Hepatocyte (in vitro differentiated cells): Measurements from ENCODE around the gene PTPRE. TPM values are rescaled to one million over a fixed set of nuclear protein-coding genes. Genes with fewer than 3 reads are reported as not detected.

Source experiments
- DNase-seq: peaks from one replicate; pipeline ENCODE4 v3.0.0-alpha.2; 2016; ENCODE audit warnings: low spot score
- H2AFZ ChIP-seq: fragments of 200-600 bp; sonication (generic); 2 replicates; pipeline ENCODE4 v1.6.0; 2016; ENCODE audit warnings: antibody characterized with exemption, mild to moderate bottlenecking
- H3K27ac ChIP-seq: fragments of 200-600 bp; sonication (generic); 2 replicates; pipeline ENCODE4 v1.5.1; 2016; ENCODE audit warnings: mild to moderate bottlenecking
- H3K27me3 ChIP-seq: fragments of 200-600 bp; sonication (generic); 2 replicates; pipeline ENCODE4 v1.6.1; 2016
- H3K36me3 ChIP-seq: fragments of 200-600 bp; sonication (generic); replicated peaks from 2 replicates; pipeline ENCODE4 v1.5.1; 2016; ENCODE audit warnings: low read depth; ENCODE audit not compliant: insufficient read depth
- H3K4me1 ChIP-seq: fragments of 200-600 bp; sonication (generic); 2 replicates; pipeline ENCODE4 v1.5.1; 2016; ENCODE audit warnings: mild to moderate bottlenecking, moderate library complexity; ENCODE audit not compliant: insufficient read depth
- H3K4me2 ChIP-seq: fragments of 200-600 bp; sonication (generic); 2 replicates; pipeline ENCODE4 v1.6.0; 2016
- H3K4me3 ChIP-seq: fragments of 200-600 bp; sonication (generic); 2 replicates; pipeline ENCODE4 v1.5.1; 2016; ENCODE audit warnings: mild to moderate bottlenecking
- H3K79me2 ChIP-seq: fragments of 200-600 bp; sonication (generic); 2 replicates; pipeline ENCODE4 v1.6.0; 2017; ENCODE audit warnings: mild to moderate bottlenecking
- H3K9me2 ChIP-seq: fragments of 200-600 bp; sonication (generic); replicated peaks from 2 replicates; pipeline ENCODE4 v1.6.0; 2017; ENCODE audit warnings: mild to moderate bottlenecking; ENCODE audit not compliant: insufficient read depth
- H3K9me3 ChIP-seq: fragments of 200-600 bp; sonication (generic); 2 replicates; pipeline ENCODE4 v1.5.1; 2016; ENCODE audit warnings: low read depth, mild to moderate bottlenecking
- H4K20me1 ChIP-seq: fragments of 200-600 bp; sonication (generic); 2 replicates; pipeline ENCODE4 v1.6.0; 2016; ENCODE audit warnings: mild to moderate bottlenecking; ENCODE audit not compliant: insufficient read depth, poor library complexity, severe bottlenecking
- CTCF ChIP-seq: fragments of 200-600 bp; sonication (generic); IDR thresholded peaks from 2 replicates; pipeline ENCODE4 v1.5.1; 2016; ENCODE audit warnings: antibody characterized with exemption, mild to moderate bottlenecking; ENCODE audit not compliant: poor library complexity
- EZH2 ChIP-seq: fragments of 200-600 bp; sonication (generic); IDR thresholded peaks from 2 replicates; pipeline ENCODE4 v1.6.1; 2016; ENCODE audit warnings: antibody characterized with exemption, mild to moderate bottlenecking, borderline replicate concordance
- EZH2phosphoT487 ChIP-seq: fragments of 200-600 bp; sonication (generic); IDR thresholded peaks from one replicate; pipeline ENCODE4 v1.6.1; 2018; ENCODE audit warnings: antibody characterized with exemption, mild to moderate bottlenecking, low read depth, moderate library complexity; ENCODE audit not compliant: unreplicated experiment, severe bottlenecking
- WGBS: methylation state at CpG from one replicate; pipeline ENCODE4 v1.1.6; 2016; ENCODE audit warnings: low lambda C conversion rate; ENCODE audit errors: missing lambda C conversion rate; 5-methylcytosine and 5-hydroxymethylcytosine counted together
- polyA plus RNA-seq: library from polyadenylated mRNA; unstranded; fragments of >200 nt; fragmentation: Nextera tagmentation; extraction: Ambion mirVana; gene quantifications from 2 replicates; pipeline ENCODE4 v1.2.1, GENCODE V29; 2016
- total RNA-seq: library from RNA; depleted of rRNA; stranded (reverse); fragments of >200 nt; gene quantifications from 2 replicates; pipeline ENCODE4 v1.2.3, GENCODE V29; 2014

PTPRE gene
- total and polyA plus RNA-seq, 2 experiments from 2014 or later: 3.2 to 10.1 TPM

GRCh38 chr10:128072941-128073645 lies 166.2 kb downstream of the PTPRE start:
- Histone ChIP-seq H3K27ac (no peak overlapping the region), H3K4me2 (no peak overlapping the region), H3K36me3 (no peaks in the 10 kb centered on the region), H4K20me1 (no peaks in the 10 kb centered on the region), H2AFZ (no peak overlapping the region), H3K9me2 (no peaks in the 10 kb centered on the region), H3K4me1 (no peaks in the 10 kb centered on the region), H3K27me3 (no peaks in the 10 kb centered on the region), H3K4me3 (no peak overlapping the region), H3K79me2 (no peaks in the 10 kb centered on the region), H3K9me3 (no peaks in the 10 kb centered on the region)
- TF ChIP-seq CTCF: no peak
- no peak for TF ChIP-seq EZH2
- TF ChIP-seq EZH2phosphoT487: no peak
- no peak for DNase-seq
- WGBS: 89% methylated on average over 14 of the region's 14 CpGs

GRCh38 chr10:128073890-128074289 lies 167.0 kb downstream of the PTPRE start:
- WGBS: 89% methylated on average over 2 of the region's 2 CpGs

GRCh38 chr10:128074589-128074988 lies 167.7 kb downstream of the PTPRE start:
- Histone ChIP-seq H3K4me2 (no peak overlapping the region), H3K27me3 (no peaks in the 10 kb centered on the region), H3K36me3 (no peaks in the 10 kb centered on the region), H3K4me3 (no peak overlapping the region), H3K9me2 (no peaks in the 10 kb centered on the region), H3K9me3 (no peaks in the 10 kb centered on the region), H3K4me1 (no peaks in the 10 kb centered on the region), H2AFZ (no peak overlapping the region), H4K20me1 (no peaks in the 10 kb centered on the region), H3K79me2 (no peaks in the 10 kb centered on the region), H3K27ac (no peak overlapping the region)
- WGBS: 98% methylated on average over 5 of the region's 5 CpGs
- no peak for DNase-seq
- TF ChIP-seq EZH2 (no peak), CTCF (no peak), EZH2phosphoT487 (no peak)

More at GRCh38 chr10:128073890-128074289, 167.0 kb downstream of the PTPRE start:
- Histone ChIP-seq H2AFZ (no peak overlapping the region), H3K9me3 (no peaks in the 10 kb centered on the region), H4K20me1 (no peaks in the 10 kb centered on the region), H3K36me3 (no peaks in the 10 kb centered on the region), H3K27ac (no peak overlapping the region), H3K9me2 (no peaks in the 10 kb centered on the region), H3K79me2 (no peaks in the 10 kb centered on the region), H3K4me3 (no peak overlapping the region), H3K27me3 (no peaks in the 10 kb centered on the region), H3K4me2 (no peak overlapping the region), H3K4me1 (no peaks in the 10 kb centered on the region)
- TF ChIP-seq EZH2 (no peak), EZH2phosphoT487 (no peak), CTCF (no peak)
- DNase-seq: no peak
